HCT116 (cell line): ENCODE data around the gene SPAG5. TPM values are rescaled to one million over a fixed set of nuclear protein-coding genes. Genes with fewer than 3 reads are reported as not detected.

Experiments
- ATAC-seq: fragments of 200-7000 bp; cut with Tn5 transposase; 2 replicates; pipeline ENCODE4 v1.9.1; 2020; ENCODE audit warnings: mild to moderate bottlenecking, moderate library complexity
- BruUV-seq: library from RNA; stranded (reverse); fragments of 400-500 nt; replicated peaks from 2 replicates; lab custom pipeline; 2021; lab: Mats Ljungman, UMichigan
- CTCF ChIA-PET: fragments of 300-600 bp; sonication (Branson Sonifier 250); formaldehyde crosslinking; loops from one replicate; lab custom pipeline; 2021; ENCODE audit warnings: antibody characterized with exemption; lab: Charles Lee
- POLR2A ChIA-PET: fragments of 300-600, 350-600 bp; sonication (Branson Sonifier 250); formaldehyde crosslinking; loops from one replicate; lab custom pipeline; 2021; ENCODE audit warnings: antibody characterized with exemption; lab: Charles Lee
- RAD21 ChIA-PET, 2 experiments: fragments of 300-600 bp; sonication (Branson Sonifier 250); formaldehyde crosslinking; loops; one replicate each; lab custom pipeline; 2023; ENCODE audit warnings: low total read pairs in 2 of 2; ENCODE audit not compliant: uncharacterized antibody in 2 of 2, unreplicated experiment in 2 of 2, low non-redundant PET in 1 of 2; lab: Charles Lee
- DNase-seq: peaks from one replicate; pipeline ENCODE4 v3.0.0-alpha.2; 2010; ENCODE audit warnings: low read depth, low spot score
- H2AFZ ChIP-seq: fragments of 200-600 bp; shearing (Covaris generic), sonication (generic); 2 replicates; pipeline ENCODE4 v1.6.1; 2017; ENCODE audit warnings: low read depth, mixed run types, mixed read lengths, antibody characterized with exemption, low read length; ENCODE audit not compliant: poor library complexity, severe bottlenecking
- H3K27ac ChIP-seq: 2 replicates; pipeline ENCODE4 v1.5.1; 2012; ENCODE audit warnings: low read depth, low read length
- H3K27me3 ChIP-seq: fragments of 200-600 bp; sonication (generic); 2 replicates; pipeline ENCODE4 v1.6.1; 2016; ENCODE audit warnings: mixed run types, low read length, mixed read lengths; ENCODE audit not compliant: insufficient read depth
- H3K36me3 ChIP-seq, 2 experiments: fragments of 200-500 bp in 1 of 2; fragments of 200-600 bp in 1 of 2; sonication (Bioruptor generic) in 1 of 2; sonication (generic) in 1 of 2; 2 replicates each; pipeline versions ENCODE4 v1.5.1 to v1.6.1; 2014 to 2016; ENCODE audit warnings: low read length in 2 of 2, inconsistent platforms in 1 of 2, mixed read lengths in 1 of 2, mixed run types in 1 of 2; ENCODE audit not compliant: insufficient read depth in 2 of 2, control insufficient read depth in 1 of 2
- H3K4me1 ChIP-seq, 2 experiments: fragments of 200-600 bp in 1 of 2; sonication (generic) in 1 of 2; 2 replicates each; pipeline versions ENCODE4 v1.5.1 to v1.6.1; 2012 to 2017; ENCODE audit warnings: low read length in 2 of 2, inconsistent platforms in 1 of 2, mild to moderate bottlenecking in 1 of 2, mixed read lengths in 1 of 2, mixed run types in 1 of 2, moderate library complexity in 1 of 2; ENCODE audit not compliant: insufficient read depth in 2 of 2, control insufficient read depth in 1 of 2
- H3K4me2 ChIP-seq: fragments of 200-600 bp; sonication (generic); 2 replicates; pipeline ENCODE4 v1.6.1; 2017; ENCODE audit warnings: mixed run types, low read length, mixed read lengths
- H3K4me3 ChIP-seq, 2 experiments: fragments of 200-600 bp in 1 of 2; sonication (generic) in 1 of 2; replicated peaks in 1 of 2; 2 replicates each; pipeline ENCODE4 v1.5.1; 2011 to 2016; ENCODE audit warnings: low read length in 2 of 2, control low read depth in 1 of 2, low read depth in 1 of 2, mild to moderate bottlenecking in 1 of 2, mixed read lengths in 1 of 2, mixed run types in 1 of 2
- H3K79me2 ChIP-seq: fragments of 200-600 bp; sonication (generic); 2 replicates; pipeline ENCODE4 v1.6.1; 2017; ENCODE audit warnings: mild to moderate bottlenecking, mixed run types, low read length, moderate library complexity, mixed read lengths; ENCODE audit not compliant: insufficient read depth
- H3K9ac ChIP-seq: fragments of 200-600 bp; sonication (generic); 2 replicates; pipeline ENCODE4 v1.6.1; 2016; ENCODE audit warnings: low read length, mixed read lengths
- H3K9me2 ChIP-seq: fragments of 200-600 bp; sonication (generic), shearing (Covaris generic); 2 replicates; pipeline ENCODE4 v1.6.1; 2017; ENCODE audit warnings: mixed run types, mild to moderate bottlenecking, moderate library complexity; ENCODE audit not compliant: insufficient read depth
- H3K9me3 ChIP-seq, 2 experiments: fragments of 200-500 bp in 1 of 2; fragments of 200-600 bp in 1 of 2; sonication (Bioruptor generic) in 1 of 2; sonication (generic) in 1 of 2; 2 replicates each; pipeline ENCODE4 v1.6.1; 2014 to 2017; ENCODE audit warnings: low read length in 2 of 2, mixed read lengths in 2 of 2, inconsistent platforms in 1 of 2, low read depth in 1 of 2, mild to moderate bottlenecking in 1 of 2, mixed run types in 1 of 2, moderate library complexity in 1 of 2; ENCODE audit not compliant: control insufficient read depth in 1 of 2, insufficient read depth in 1 of 2
- H4K20me1 ChIP-seq: fragments of 200-600 bp; sonication (generic), shearing (Covaris generic); 2 replicates; pipeline ENCODE4 v1.6.1; 2017; ENCODE audit warnings: mixed run types, mild to moderate bottlenecking, moderate library complexity; ENCODE audit not compliant: insufficient read depth
- EGR1 ChIP-seq: IDR thresholded peaks from 2 replicates; pipeline ENCODE4 v1.6.1; 2012; ENCODE audit warnings: low read depth
- ELF1 ChIP-seq: IDR thresholded peaks from 2 replicates; pipeline ENCODE4 v1.6.1; 2012; ENCODE audit warnings: low read depth, borderline replicate concordance
- EZH2 ChIP-seq: fragments of 200-600 bp; sonication (generic); IDR thresholded peaks from 2 replicates; pipeline ENCODE4 v1.6.1; 2017; ENCODE audit warnings: antibody characterized with exemption, mixed run types
- EZH2phosphoT487 ChIP-seq: fragments of 200-600 bp; IDR thresholded peaks from 2 replicates; pipeline ENCODE4 v1.6.1; 2018; ENCODE audit warnings: antibody characterized with exemption, borderline replicate concordance
- JUND ChIP-seq: IDR thresholded peaks from 2 replicates; pipeline ENCODE4 v1.6.1; 2012
- POLR2AphosphoS5 ChIP-seq: IDR thresholded peaks from 2 replicates; pipeline ENCODE4 v1.6.1; 2011; ENCODE audit warnings: mild to moderate bottlenecking, low read depth, low read length, moderate library complexity
- SIN3A ChIP-seq: IDR thresholded peaks from 2 replicates; pipeline ENCODE4 v1.6.1; 2012; ENCODE audit warnings: low read depth
- SRF ChIP-seq: IDR thresholded peaks from 2 replicates; pipeline ENCODE4 v1.6.1; 2012; ENCODE audit warnings: low read depth
- TCF7L2 ChIP-seq: IDR thresholded peaks from 2 replicates; pipeline ENCODE4 v1.7.0; 2011; ENCODE audit warnings: borderline replicate concordance, inconsistent platforms; ENCODE audit not compliant: insufficient read depth, insufficient read length; ENCODE audit errors: extremely low read depth
- YY1 ChIP-seq: IDR thresholded peaks from 2 replicates; pipeline ENCODE4 v1.6.1; 2011; ENCODE audit warnings: low read length, low read depth, moderate library complexity, mild to moderate bottlenecking; ENCODE audit not compliant: insufficient replicate concordance; ENCODE audit errors: extremely low read depth
- ZNF274 ChIP-seq: fragments of 200-500 bp; sonication (Bioruptor generic); IDR thresholded peaks from 2 replicates; pipeline ENCODE4 v1.6.1; 2014; ENCODE audit warnings: mild to moderate bottlenecking, low read depth, low read length, inconsistent platforms
- intact Hi-C: fragments of 100-400 bp; cut with micrococcal nuclease; formaldehyde crosslinking; loops from 2 replicates; pipeline ENCODE4 v1.10.0; 2022
- total RNA-seq: library from RNA; stranded (reverse); gene quantifications from one replicate; pipeline ENCODE4 v1.2.1, GENCODE V29; 2021; ENCODE audit not compliant: unreplicated experiment
- TF ChIP-seq, protein P1 (sequence below): IDR thresholded peaks from 2 replicates; pipeline ENCODE4 v1.6.1; 2012

The SPAG5 gene
- total RNA-seq, 1 experiment from 2014 or later: 94.9 TPM

GRCh38 chr17:28550858-28551257 is 48.0 kb downstream of the SPAG5 start:
- TF ChIP-seq JUND (no peak), EGR1 (no peak)
- TF ChIP-seq, protein P1, sequence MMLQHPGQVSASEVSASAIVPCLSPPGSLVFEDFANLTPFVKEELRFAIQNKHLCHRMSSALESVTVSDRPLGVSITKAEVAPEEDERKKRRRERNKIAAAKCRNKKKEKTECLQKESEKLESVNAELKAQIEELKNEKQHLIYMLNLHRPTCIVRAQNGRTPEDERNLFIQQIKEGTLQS: no peak
- ChIA-PET CTCF (interaction anchor here (1.0 kb wide), 1 partner anchor 21 kb away, joined by 4 read pairs; the partner anchor contains the start of gene PIGS), POLR2A (interaction anchor here (1.2 kb wide), 1 partner anchor 21 kb away, joined by 3 read pairs; the partner anchor contains the start of gene PIGS), RAD21 (no interaction called here)
- Histone ChIP-seq H3K9ac (no peak overlapping the region; the same call in 1 of the 2 replicates), H3K36me3 (peaks cover 13% of the 10 kb centered on the region in 2 experiments; a peak in 3 of 4 replicates), H3K4me2 (peak overlapping the region; percentile 97), H3K4me1 (peaks cover 2 to 21% of the 10 kb centered on the region in 2 experiments; a peak in 3 of 4 replicates), H4K20me1 (no peaks in the 10 kb centered on the region), H3K27me3 (no peaks in the 10 kb centered on the region), H3K4me3 (peak overlapping the region in 1 of 2 experiments; percentile 81; a peak in 2 of 4 replicates), H3K79me2 (peaks cover 16% of the 10 kb centered on the region; the same call in 1 of the 2 replicates), H2AFZ (no peak overlapping the region), H3K27ac (no peak overlapping the region), H3K9me2 (no peaks in the 10 kb centered on the region), H3K9me3 (no peaks in the 10 kb centered on the region)
- no peak for DNase-seq
- no peak for ATAC-seq
- intact Hi-C loops: no loop called here
- BruUV-seq: no TSS peak

DNA sequence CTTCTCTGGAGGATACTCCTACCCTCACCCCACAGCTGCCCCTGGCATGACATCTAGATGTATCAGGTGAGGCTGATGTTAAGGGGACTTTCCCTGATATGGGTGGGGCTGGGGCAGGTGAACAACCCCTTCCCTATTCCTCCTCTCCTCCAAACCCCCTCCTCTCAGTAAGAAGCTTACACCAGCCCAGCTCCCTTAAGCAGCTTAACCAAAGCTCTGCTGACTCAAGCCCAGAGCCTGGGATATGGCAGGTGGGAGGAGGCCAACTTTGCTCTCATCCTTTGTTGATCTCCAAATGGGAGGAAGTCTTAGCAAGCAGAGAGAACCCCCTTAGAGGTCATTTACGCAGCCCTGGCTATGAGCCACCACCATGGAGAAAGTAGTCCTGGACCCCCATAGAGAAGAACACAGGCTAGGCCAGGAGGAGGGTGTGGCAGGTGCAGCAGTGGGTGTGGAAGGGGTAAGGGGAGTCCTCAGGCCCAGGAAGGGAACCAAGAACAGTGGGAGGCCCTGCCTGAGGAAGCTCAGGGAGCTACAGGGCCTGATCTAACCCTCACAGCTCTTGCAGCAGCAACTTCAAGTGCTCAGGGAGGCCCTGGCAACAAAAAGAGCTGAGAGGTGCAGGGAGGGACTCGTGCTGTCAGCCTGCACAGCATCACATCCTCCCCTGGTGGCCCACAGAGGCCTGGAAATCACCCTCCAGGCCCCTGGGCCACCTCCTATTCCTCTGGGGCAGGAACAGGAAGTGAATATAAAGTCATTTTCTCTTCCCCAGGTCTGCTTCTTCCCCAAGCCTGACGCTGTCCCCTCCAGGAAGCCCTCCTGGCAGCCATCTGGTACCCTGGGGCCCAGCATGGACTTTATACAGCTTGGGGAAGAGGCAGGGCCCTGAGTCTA is 49.3 kb downstream of the SPAG5 start:
- no TSS peak for BruUV-seq

More for the DNA sequence above, 49.3 kb downstream of the SPAG5 start:
- ChIA-PET RAD21 (no interaction called here), POLR2A (no interaction called here), CTCF (no interaction called here)
- Histone ChIP-seq H3K4me3 (no peak overlapping the region), H3K79me2 (peaks cover 16% of the 10 kb centered on the region; the same call in 1 of the 2 replicates), H2AFZ (no peak overlapping the region), H3K27me3 (no peaks in the 10 kb centered on the region), H3K9ac (no peak overlapping the region), H3K4me2 (no peak overlapping the region), H4K20me1 (no peaks in the 10 kb centered on the region), H3K36me3 (peaks cover 8 to 9% of the 10 kb centered on the region in 2 experiments; a peak in 3 of 4 replicates), H3K9me2 (no peaks in the 10 kb centered on the region), H3K27ac (no peak overlapping the region), H3K4me1 (peaks cover 2 to 24% of the 10 kb centered on the region in 2 experiments; a peak in 3 of 4 replicates), H3K9me3 (no peaks in the 10 kb centered on the region)
- ATAC-seq (no peak), DNase-seq (no peak)
- no peak for TF ChIP-seq YY1
- TF ChIP-seq POLR2AphosphoS5: no peak
- TF ChIP-seq TCF7L2: no peak
- TF ChIP-seq ZNF274: no peak
- TF ChIP-seq EZH2phosphoT487: no peak
- TF ChIP-seq SRF: no peak
- no peak for TF ChIP-seq SIN3A
- TF ChIP-seq ELF1: no peak
- no peak for TF ChIP-seq EGR1
- TF ChIP-seq EZH2: no peak
- intact Hi-C loops: loop anchor here (2.0 kb wide), 1 partner anchor 55 kb away; no protein-coding TSS in a partner anchor
